Chondrocyte (in vitro differentiated cells): ENCODE results near the gene PWWP2B. TPM values are rescaled to one million over a fixed set of nuclear protein-coding genes. Genes with fewer than 3 reads are reported as not detected.

ENCODE experiments used
- DNase-seq: peaks from one replicate; pipeline ENCODE4 v3.0.0; 2021; ENCODE audit warnings: mixed read lengths, low spot score
- H3K27ac Mint-ChIP-seq: one replicate; pipeline ENCODE4 v1.8.0; 2021; ENCODE audit warnings: mild to moderate bottlenecking, moderate library complexity, mixed read lengths; ENCODE audit not compliant: unreplicated experiment
- H3K27me3 Mint-ChIP-seq: 2 replicates; pipeline ENCODE4 v1.8.0; 2021; ENCODE audit warnings: low read depth, mixed read lengths
- H3K36me3 Mint-ChIP-seq: 2 replicates; pipeline ENCODE4 v1.8.0; 2021; ENCODE audit warnings: low read depth, mixed read lengths
- H3K4me1 Mint-ChIP-seq: 2 replicates; pipeline ENCODE4 v1.8.0; 2021; ENCODE audit warnings: low read depth, mild to moderate bottlenecking, mixed read lengths
- H3K4me3 Mint-ChIP-seq: one replicate; pipeline ENCODE4 v1.8.0; 2021; ENCODE audit warnings: mild to moderate bottlenecking, moderate library complexity, mixed read lengths; ENCODE audit not compliant: unreplicated experiment
- H3K9me3 Mint-ChIP-seq: 2 replicates; pipeline ENCODE4 v1.8.0; 2021; ENCODE audit warnings: low read depth, mixed read lengths
- total RNA-seq: library from RNA; stranded (reverse); gene quantifications from 3 replicates; pipeline ENCODE4 v1.2.1, GENCODE V29; 2021
- TF ChIP-seq, protein P1 (sequence below): fragments of 200-600 bp; sonication (generic); IDR thresholded peaks from 2 replicates; pipeline ENCODE4 v1.5.0; 2021; ENCODE audit warnings: antibody characterized with exemption, mild to moderate bottlenecking, moderate library complexity

PWWP2B gene
- total RNA-seq, 1 donor from 2014 or later: 13.2 TPM

DNA sequence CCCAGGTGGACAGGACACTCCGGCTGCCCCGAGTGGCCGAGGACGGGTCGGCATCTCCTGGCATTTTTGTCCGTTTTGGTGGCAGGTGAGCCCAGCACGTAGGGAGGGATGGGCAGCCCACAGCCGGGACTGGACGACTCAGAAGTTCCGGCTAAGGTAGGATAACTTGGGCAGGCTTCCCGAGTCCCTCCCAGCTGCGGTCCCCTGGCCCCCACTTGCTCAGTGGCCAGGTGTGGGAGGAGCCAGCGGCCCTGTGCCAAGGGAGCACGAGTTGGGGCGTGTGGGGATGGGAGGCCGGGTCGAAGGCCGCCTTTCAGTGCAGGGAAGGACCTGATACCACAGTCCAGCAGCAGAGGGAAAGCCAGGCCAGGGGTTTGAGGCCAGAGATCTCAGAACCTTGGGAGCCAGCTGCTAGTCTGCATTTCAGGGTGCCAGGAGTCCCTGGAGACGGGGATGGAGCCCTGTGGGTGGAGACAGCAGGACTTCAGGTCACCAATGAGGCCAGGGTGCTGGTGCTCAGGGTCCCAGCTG is 58.5 kb downstream of the PWWP2B start:
- no peaks in the 10 kb centered on the region for H3K27me3 Mint-ChIP-seq

DNA sequence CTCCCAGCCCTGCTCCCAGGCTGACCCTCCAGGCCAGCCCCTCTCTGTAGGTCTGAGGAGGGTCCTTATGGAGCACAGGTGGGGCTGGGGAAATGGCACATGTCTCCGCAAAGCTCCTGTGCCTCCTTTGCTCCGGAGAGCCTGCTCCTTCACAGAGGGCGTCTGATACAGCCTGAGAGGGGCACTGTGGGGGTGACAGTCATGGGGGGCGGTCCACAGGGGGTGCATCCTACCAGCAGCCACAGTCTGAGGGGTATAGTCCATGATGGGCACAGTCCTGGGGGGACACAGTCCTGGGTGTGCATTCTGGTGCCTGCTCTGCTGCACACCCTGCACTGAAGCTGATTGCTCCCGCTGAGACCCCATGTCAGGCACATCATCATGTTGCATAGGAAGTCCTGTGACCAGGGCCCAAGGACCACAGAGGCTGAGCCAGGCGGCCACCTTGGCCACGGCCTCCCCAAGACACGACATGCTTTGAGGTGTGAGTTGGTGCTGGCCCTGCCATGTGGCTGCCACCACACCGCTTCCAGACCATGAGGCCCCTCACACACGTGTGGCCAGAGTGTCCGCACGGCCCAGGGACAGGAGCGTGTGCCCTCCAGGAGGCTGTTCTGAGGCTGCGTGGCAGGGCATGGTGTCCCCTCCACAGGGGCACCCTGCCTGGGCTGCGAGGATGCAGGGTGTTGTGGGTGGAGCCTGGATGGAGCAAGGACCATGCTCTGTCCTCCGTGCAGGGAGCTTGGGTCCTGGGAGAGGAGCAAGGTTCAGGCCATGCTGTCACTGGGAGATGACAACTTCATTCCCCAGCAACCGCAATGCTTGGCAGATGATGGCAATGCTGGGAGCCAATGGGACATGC is 59.2 kb downstream of the PWWP2B start:
- peak; percentile 82 for DNase-seq
- Mint-ChIP-seq H3K4me1 (peaks cover 4% of the 10 kb centered on the region), H3K9me3 (no peaks in the 10 kb centered on the region), H3K36me3 (no peaks in the 10 kb centered on the region), H3K27ac (no peak overlapping the region), H3K27me3 (no peaks in the 10 kb centered on the region), H3K4me3 (no peak overlapping the region)
- TF ChIP-seq, protein P1, sequence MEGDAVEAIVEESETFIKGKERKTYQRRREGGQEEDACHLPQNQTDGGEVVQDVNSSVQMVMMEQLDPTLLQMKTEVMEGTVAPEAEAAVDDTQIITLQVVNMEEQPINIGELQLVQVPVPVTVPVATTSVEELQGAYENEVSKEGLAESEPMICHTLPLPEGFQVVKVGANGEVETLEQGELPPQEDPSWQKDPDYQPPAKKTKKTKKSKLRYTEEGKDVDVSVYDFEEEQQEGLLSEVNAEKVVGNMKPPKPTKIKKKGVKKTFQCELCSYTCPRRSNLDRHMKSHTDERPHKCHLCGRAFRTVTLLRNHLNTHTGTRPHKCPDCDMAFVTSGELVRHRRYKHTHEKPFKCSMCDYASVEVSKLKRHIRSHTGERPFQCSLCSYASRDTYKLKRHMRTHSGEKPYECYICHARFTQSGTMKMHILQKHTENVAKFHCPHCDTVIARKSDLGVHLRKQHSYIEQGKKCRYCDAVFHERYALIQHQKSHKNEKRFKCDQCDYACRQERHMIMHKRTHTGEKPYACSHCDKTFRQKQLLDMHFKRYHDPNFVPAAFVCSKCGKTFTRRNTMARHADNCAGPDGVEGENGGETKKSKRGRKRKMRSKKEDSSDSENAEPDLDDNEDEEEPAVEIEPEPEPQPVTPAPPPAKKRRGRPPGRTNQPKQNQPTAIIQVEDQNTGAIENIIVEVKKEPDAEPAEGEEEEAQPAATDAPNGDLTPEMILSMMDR: no peak

More for the DNA sequence above, 58.5 kb downstream of the PWWP2B start:
- H3K9me3 Mint-ChIP-seq: no peaks in the 10 kb centered on the region
- DNase-seq: no peak
- no peak overlapping the region for H3K27ac Mint-ChIP-seq
- peaks cover 4% of the 10 kb centered on the region for H3K4me1 Mint-ChIP-seq
- H3K36me3 Mint-ChIP-seq: no peaks in the 10 kb centered on the region
- H3K4me3 Mint-ChIP-seq: no peak overlapping the region
- TF ChIP-seq, protein P1: no peak

DNA sequence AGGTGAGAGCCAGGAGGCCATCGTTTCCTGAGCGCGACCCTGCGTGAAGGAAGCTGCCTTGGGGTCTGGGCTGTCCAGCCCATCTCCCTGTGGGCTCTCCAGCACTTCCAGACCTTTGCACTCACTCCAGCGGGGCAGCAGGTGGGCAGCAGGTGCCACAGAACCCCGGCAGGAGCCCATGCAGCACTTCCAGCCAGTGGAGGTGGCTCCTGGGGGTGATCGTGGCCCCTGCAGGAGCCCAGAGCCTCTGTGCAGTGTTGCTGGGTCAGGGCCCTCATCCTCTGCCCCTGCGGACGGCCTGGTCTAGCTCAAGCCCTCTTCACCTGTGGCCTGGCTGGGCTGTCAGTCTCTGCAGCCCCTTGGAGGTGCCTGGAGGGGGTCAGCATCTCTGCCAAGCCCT is 59.9 kb downstream of the PWWP2B start:
- TF ChIP-seq, protein P1: no peak
- Mint-ChIP-seq H3K9me3 (no peaks in the 10 kb centered on the region), H3K27me3 (no peaks in the 10 kb centered on the region), H3K36me3 (no peaks in the 10 kb centered on the region), H3K4me1 (peaks cover 4% of the 10 kb centered on the region), H3K27ac (no peak overlapping the region), H3K4me3 (no peak overlapping the region)
- DNase-seq: peak; percentile 86

DNA sequence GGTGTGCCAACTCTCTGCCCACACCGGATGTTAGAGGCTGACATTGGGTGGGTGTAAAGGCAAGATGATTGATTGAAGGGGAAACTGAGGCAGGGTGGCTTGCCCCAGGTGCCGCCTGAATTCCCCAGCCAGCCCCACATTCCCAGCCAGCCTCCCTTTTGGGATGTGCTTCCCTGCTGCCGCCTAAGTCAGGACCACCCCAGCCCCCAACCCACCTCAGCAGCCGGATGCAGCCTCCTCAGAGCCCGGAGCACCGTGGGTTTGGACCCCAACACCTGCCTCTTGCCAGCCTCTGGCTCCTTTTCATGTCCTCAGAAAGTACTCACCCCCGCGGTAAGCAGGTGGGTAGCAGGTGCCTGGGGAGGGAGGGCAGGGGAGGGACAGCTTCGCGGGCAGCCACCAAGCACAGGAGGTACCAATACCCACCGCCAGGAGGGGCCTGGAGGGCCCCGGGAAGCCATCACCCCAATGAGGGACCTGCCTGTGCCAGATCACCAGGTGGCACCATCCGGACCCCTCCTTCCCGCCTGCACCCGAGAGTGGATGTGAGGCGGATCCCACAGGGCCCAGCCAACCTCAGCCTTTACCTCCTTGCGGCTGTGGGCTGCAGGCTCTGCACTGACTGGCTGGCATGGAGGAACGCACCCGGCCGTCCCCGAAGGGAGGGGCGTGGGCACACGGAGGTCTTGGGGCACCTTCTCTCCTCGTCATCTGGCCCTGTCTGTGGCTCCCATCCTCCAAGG is 60.5 kb downstream of the PWWP2B start:
- H3K27me3 Mint-ChIP-seq: no peaks in the 10 kb centered on the region
- DNase-seq: peak; percentile 82
- no peak overlapping the region for H3K27ac Mint-ChIP-seq
- H3K36me3 Mint-ChIP-seq: no peaks in the 10 kb centered on the region
- H3K4me1 Mint-ChIP-seq: peaks cover 4% of the 10 kb centered on the region
- no peak overlapping the region for H3K4me3 Mint-ChIP-seq
- TF ChIP-seq, protein P1: peak; percentile 23
- H3K9me3 Mint-ChIP-seq: no peaks in the 10 kb centered on the region

DNA sequence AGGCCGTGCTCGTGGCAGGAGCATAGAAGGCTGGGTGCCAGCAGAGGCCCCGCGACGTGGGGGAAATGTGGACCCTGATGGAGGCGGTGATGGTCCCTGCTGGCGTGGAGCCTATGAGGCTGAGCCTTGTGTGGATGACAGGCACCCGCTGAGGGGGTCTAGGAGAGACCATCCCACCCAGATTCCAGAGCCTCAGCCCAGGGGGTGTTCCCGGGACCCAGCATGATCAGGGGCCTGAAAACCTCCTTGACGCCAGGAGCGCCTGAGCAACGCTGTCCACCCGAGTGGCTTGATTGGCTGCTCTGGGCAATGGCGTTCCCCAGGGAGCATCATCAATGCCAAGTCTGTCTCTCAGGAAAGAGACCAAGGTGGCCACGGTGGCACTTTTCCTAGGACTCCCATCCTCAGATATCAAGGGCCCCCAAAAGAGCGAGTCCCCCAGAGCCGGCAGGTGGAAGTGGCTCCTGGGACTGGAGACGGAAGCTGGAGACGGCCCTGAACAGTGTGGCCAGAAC is 61.1 kb downstream of the PWWP2B start:
- TF ChIP-seq, protein P1: no peak
- DNase-seq: peak; percentile 78
- Mint-ChIP-seq H3K36me3 (no peaks in the 10 kb centered on the region), H3K27me3 (no peaks in the 10 kb centered on the region), H3K4me1 (peaks cover 4% of the 10 kb centered on the region), H3K27ac (peak overlapping the region; percentile 36), H3K9me3 (no peaks in the 10 kb centered on the region), H3K4me3 (no peak overlapping the region)
